H9 (cell line): ENCODE results near the gene PIEZO2. TPM values are rescaled to one million over a fixed set of nuclear protein-coding genes. Genes with fewer than 3 reads are reported as not detected.

Experiments used
- DNase-seq: peaks from one replicate; pipeline ENCODE4 v3.0.0-alpha.2; 2017
- H2AFZ ChIP-seq: one replicate; pipeline ENCODE4 v1.6.1; 2013; ENCODE audit warnings: mild to moderate bottlenecking, low read length, control low read depth, moderate library complexity
- H2AK5ac ChIP-seq: 2 replicates; pipeline ENCODE4 v1.6.1; 2013; ENCODE audit warnings: low read length, control low read depth, mixed read lengths; ENCODE audit not compliant: insufficient read length
- H2BK120ac ChIP-seq: one replicate; pipeline ENCODE4 v1.6.1; 2013; ENCODE audit warnings: low read depth, mild to moderate bottlenecking, low read length, control low read depth, inconsistent platforms; ENCODE audit not compliant: poor library complexity, severe bottlenecking
- H2BK12ac ChIP-seq: 2 replicates; pipeline ENCODE4 v1.6.1; 2013; ENCODE audit warnings: low read length, control low read depth, mixed read lengths, low read depth; ENCODE audit not compliant: insufficient read length
- H2BK15ac ChIP-seq: 2 replicates; pipeline ENCODE4 v1.6.1; 2013; ENCODE audit warnings: low read depth, low read length, control low read depth
- H2BK20ac ChIP-seq: one replicate; pipeline ENCODE4 v1.6.1; 2013; ENCODE audit warnings: low read depth, mild to moderate bottlenecking, low read length, control low read depth, inconsistent platforms; ENCODE audit not compliant: poor library complexity, severe bottlenecking
- H2BK5ac ChIP-seq: 2 replicates; pipeline ENCODE4 v1.6.1; 2013; ENCODE audit warnings: low read length, control low read depth, mixed read lengths; ENCODE audit not compliant: insufficient read length
- H3K14ac ChIP-seq: 2 replicates; pipeline ENCODE4 v1.6.1; 2013; ENCODE audit warnings: low read length, control low read depth; ENCODE audit not compliant: insufficient read depth
- H3K18ac ChIP-seq: 2 replicates; pipeline ENCODE4 v1.6.1; 2013; ENCODE audit warnings: low read depth, mild to moderate bottlenecking, mixed read lengths, low read length, control low read depth; ENCODE audit not compliant: insufficient read length
- H3K23ac ChIP-seq: 2 replicates; pipeline ENCODE4 v1.6.1; 2013; ENCODE audit warnings: low read length, control low read depth, mixed read lengths, low read depth; ENCODE audit not compliant: insufficient read length
- H3K23me2 ChIP-seq: 2 replicates; pipeline ENCODE4 v1.6.1; 2013; ENCODE audit warnings: low read depth, mild to moderate bottlenecking, mixed read lengths, low read length, control low read depth; ENCODE audit not compliant: insufficient read length, poor library complexity, severe bottlenecking
- H3K27ac ChIP-seq: 2 replicates; pipeline ENCODE4 v1.5.1; 2013; ENCODE audit warnings: low read length, control low read depth, mixed read lengths, low read depth; ENCODE audit not compliant: insufficient read length
- H3K27me3 ChIP-seq: 2 replicates; pipeline ENCODE4 v1.6.1; 2013; ENCODE audit warnings: low read length, control low read depth, inconsistent platforms; ENCODE audit not compliant: insufficient read depth
- H3K4ac ChIP-seq: 2 replicates; pipeline ENCODE4 v1.6.1; 2013; ENCODE audit warnings: low read depth, mild to moderate bottlenecking, control low read depth, inconsistent platforms, low read length, moderate library complexity
- H3K4me1 ChIP-seq: 2 replicates; pipeline ENCODE4 v1.6.1; 2013; ENCODE audit warnings: low read length, control low read depth, inconsistent platforms; ENCODE audit not compliant: insufficient read depth
- H3K4me2 ChIP-seq: 2 replicates; pipeline ENCODE4 v1.6.1; 2013; ENCODE audit warnings: low read length, control low read depth, mixed read lengths; ENCODE audit not compliant: insufficient read length, insufficient read depth
- H3K56ac ChIP-seq: 2 replicates; pipeline ENCODE4 v1.6.1; 2013; ENCODE audit warnings: low read depth, mild to moderate bottlenecking, mixed read lengths, low read length, control low read depth; ENCODE audit not compliant: insufficient read length
- H3K79me1 ChIP-seq: 2 replicates; pipeline ENCODE4 v1.6.1; 2013; ENCODE audit warnings: low read depth, mild to moderate bottlenecking, moderate library complexity, low read length, control low read depth, inconsistent platforms; ENCODE audit not compliant: insufficient read depth, poor library complexity, severe bottlenecking
- H3K79me2 ChIP-seq: 2 replicates; pipeline ENCODE4 v1.6.1; 2013; ENCODE audit warnings: low read length, control low read depth, inconsistent platforms; ENCODE audit not compliant: insufficient read depth
- H3K9ac ChIP-seq: 2 replicates; pipeline ENCODE4 v1.6.1; 2013; ENCODE audit warnings: low read length, control low read depth, mixed read lengths; ENCODE audit not compliant: insufficient read length; ENCODE audit errors: extremely low read depth
- H3K9me3 ChIP-seq: one replicate; pipeline ENCODE4 v1.6.1; 2013; ENCODE audit warnings: low read depth, low read length, inconsistent platforms; ENCODE audit not compliant: control insufficient read depth
- H3T11ph ChIP-seq: one replicate; pipeline ENCODE4 v1.6.1; 2013; ENCODE audit warnings: mild to moderate bottlenecking, low read length, control low read depth, inconsistent platforms
- H4K20me1 ChIP-seq: one replicate; pipeline ENCODE4 v1.6.1; 2013; ENCODE audit not compliant: control insufficient read depth, insufficient read length, insufficient read depth
- H4K5ac ChIP-seq: 2 replicates; pipeline ENCODE4 v1.6.1; 2013; ENCODE audit warnings: low read depth, mild to moderate bottlenecking, mixed read lengths, low read length, control low read depth; ENCODE audit not compliant: insufficient read length
- H4K8ac ChIP-seq: replicated peaks from 2 replicates; pipeline ENCODE4 v1.6.1; 2013; ENCODE audit warnings: low read length, control low read depth, mixed read lengths, low read depth; ENCODE audit not compliant: insufficient read length
- H4K91ac ChIP-seq: 2 replicates; pipeline ENCODE4 v1.6.1; 2013; ENCODE audit warnings: low read depth, mild to moderate bottlenecking, moderate library complexity, mixed read lengths, low read length, control low read depth; ENCODE audit not compliant: insufficient read length
- H3K27ac Mint-ChIP-seq, 3 experiments: 2 replicates in 2 of 3; 3 replicates in 1 of 3; pipeline ENCODE4 v1.8.0; 2020 to 2021; ENCODE audit warnings: mixed read lengths in 3 of 3, mild to moderate bottlenecking in 1 of 3, moderate library complexity in 1 of 3
- H3K27me3 Mint-ChIP-seq: 2 replicates; pipeline ENCODE4 v1.8.0; 2021; ENCODE audit warnings: low read depth, mild to moderate bottlenecking, moderate library complexity, mixed read lengths
- H3K36me3 Mint-ChIP-seq, 3 experiments: 2 replicates in 2 of 3; 3 replicates in 1 of 3; pipeline ENCODE4 v1.8.0; 2020 to 2021; ENCODE audit warnings: low read depth in 3 of 3, mixed read lengths in 3 of 3; ENCODE audit not compliant: insufficient read depth in 1 of 3
- H3K4me1 Mint-ChIP-seq, 2 experiments: 2 replicates each; pipeline ENCODE4 v1.8.0; 2020; ENCODE audit warnings: mixed read lengths in 2 of 2
- H3K4me3 Mint-ChIP-seq, 2 experiments: 2 replicates in 1 of 2; 3 replicates in 1 of 2; pipeline ENCODE4 v1.8.0; 2020 to 2021; ENCODE audit warnings: mild to moderate bottlenecking in 2 of 2, mixed read lengths in 2 of 2, moderate library complexity in 1 of 2
- H3K9me3 Mint-ChIP-seq, 2 experiments: 2 replicates in 1 of 2; 3 replicates in 1 of 2; pipeline ENCODE4 v1.8.0; 2020; ENCODE audit warnings: mild to moderate bottlenecking in 2 of 2, mixed read lengths in 2 of 2, moderate library complexity in 1 of 2
- CTCF ChIP-seq: fragments of 200-600 bp; sonication (generic); conservative IDR thresholded peaks from 3 replicates; pipeline ENCODE4 v1.8.0; 2021; ENCODE audit warnings: antibody characterized with exemption, mild to moderate bottlenecking
- WGBS: extraction: QIAGEN DNeasy Blood & Tissue Kit; methylation state at CpG from one replicate; pipeline ENCODE4 v1.1.7; 2013; ENCODE audit warnings: missing lambda C conversion rate, low lambda C conversion rate, mixed read lengths; ENCODE audit not compliant: insufficient read length; ENCODE audit errors: extremely low coverage; 5-methylcytosine and 5-hydroxymethylcytosine counted together
- total RNA-seq: library from RNA; stranded (reverse); gene quantifications from 2 replicates; pipeline ENCODE4 v1.2.1, GENCODE V29; 2021

PIEZO2 gene
- total RNA-seq, 1 experiment from 2014 or later: 3.9 TPM

DNA sequence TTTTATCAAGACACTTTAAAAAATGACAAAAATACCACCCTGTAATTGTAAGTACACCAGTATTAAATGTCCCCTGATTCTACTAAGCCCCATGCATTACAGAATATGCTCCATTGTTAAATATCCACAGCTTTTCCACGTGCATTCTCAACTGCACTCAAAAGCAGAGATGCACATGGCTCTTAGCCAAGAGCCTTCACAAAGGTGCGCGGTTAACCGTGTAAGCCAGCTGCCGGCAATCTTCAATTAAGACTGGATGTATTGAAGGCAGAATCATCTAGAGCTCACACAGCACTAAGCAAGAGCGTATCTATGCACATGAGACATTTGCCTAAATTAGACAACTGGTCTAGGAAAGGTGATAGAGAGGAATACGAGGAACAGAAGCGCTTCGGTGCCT is 345.2 kb downstream of the PIEZO2 start:
- H3K18ac ChIP-seq: no peak overlapping the region
- H3K23ac ChIP-seq: no peak overlapping the region
- H3K27me3 ChIP-seq: no peaks in the 10 kb centered on the region
- H3K23me2 ChIP-seq: no peaks in the 10 kb centered on the region
- Mint-ChIP-seq H3K4me3 (no peak overlapping the region), H3K9me3 (no peaks in the 10 kb centered on the region), H3K36me3 (peaks cover 0 to 8% (median 0%) of the 10 kb centered on the region in 3 experiments; a peak in 3 of 7 replicates), H3K27me3 (no peaks in the 10 kb centered on the region), H3K4me1 (peaks cover 5 to 12% of the 10 kb centered on the region in 2 experiments), H3K27ac (no peak overlapping the region; a peak in 1 of 7 replicates)
- H3K14ac ChIP-seq: no peak overlapping the region
- no peak overlapping the region for H4K8ac ChIP-seq
- H2BK5ac ChIP-seq: no peak overlapping the region
- no peak overlapping the region for H2BK20ac ChIP-seq
- no peak overlapping the region for H2AK5ac ChIP-seq
- no CpG with 5 or more reads among the region's 9 CpGs for WGBS
- no peak overlapping the region for H3K9ac ChIP-seq
- H2BK120ac ChIP-seq: no peak overlapping the region
- no peak for DNase-seq
- no peaks in the 10 kb centered on the region for H3K9me3 ChIP-seq
- H4K5ac ChIP-seq: no peak overlapping the region
- H4K91ac ChIP-seq: no peak overlapping the region
- no peak for TF ChIP-seq CTCF
- no peaks in the 10 kb centered on the region for H4K20me1 ChIP-seq
- no peak overlapping the region for H3K56ac ChIP-seq
- H3K4me1 ChIP-seq: peaks cover 3% of the 10 kb centered on the region
- H3K4ac ChIP-seq: no peak overlapping the region
- no peak overlapping the region for H3K27ac ChIP-seq
- no peaks in the 10 kb centered on the region for H3K79me2 ChIP-seq
- H2AFZ ChIP-seq: no peak overlapping the region
- no peaks in the 10 kb centered on the region for H3K79me1 ChIP-seq
- H2BK15ac ChIP-seq: no peak overlapping the region
- H3K4me2 ChIP-seq: no peak overlapping the region
- no peak overlapping the region for H2BK12ac ChIP-seq
- H3T11ph ChIP-seq: no peak overlapping the region
